GM21576 (cell line): ENCODE measurements around the gene DOK5.
"Not testable (repeated sequence)": the region's sequence is repeated elsewhere in the genome, so short reads cannot be mapped to it uniquely, and the experiment has no call there.

Source experiments
- ATAC-seq: cut with Tn5 transposase; IDR thresholded peaks from one replicate; pipeline ENCODE4 v1.9.1; 2021; ENCODE audit warnings: mild to moderate bottlenecking, moderate library complexity; ENCODE audit not compliant: unreplicated experiment

The DOK5 gene

DNA sequence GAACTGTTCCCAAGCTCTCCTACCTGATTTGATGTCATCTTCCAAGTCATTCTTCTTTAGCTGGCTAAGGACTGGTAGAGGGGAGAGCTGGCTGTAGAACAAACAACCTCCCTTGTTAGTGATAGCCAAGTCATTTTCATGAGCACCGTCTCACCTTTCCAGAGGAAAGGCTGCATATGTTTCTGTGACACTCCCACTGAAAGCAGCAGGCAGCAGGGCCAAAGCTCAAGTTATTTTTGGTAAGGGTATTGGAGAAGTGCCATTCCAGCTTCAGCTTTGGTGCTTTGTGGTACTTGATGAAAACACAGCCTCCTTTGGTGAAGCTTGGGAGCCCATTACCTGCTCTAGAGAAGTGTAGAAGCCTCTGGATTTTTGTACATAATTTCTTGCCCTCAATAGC is 5.4 kb upstream of the DOK5 start:
- ATAC-seq, result no peak

DNA sequence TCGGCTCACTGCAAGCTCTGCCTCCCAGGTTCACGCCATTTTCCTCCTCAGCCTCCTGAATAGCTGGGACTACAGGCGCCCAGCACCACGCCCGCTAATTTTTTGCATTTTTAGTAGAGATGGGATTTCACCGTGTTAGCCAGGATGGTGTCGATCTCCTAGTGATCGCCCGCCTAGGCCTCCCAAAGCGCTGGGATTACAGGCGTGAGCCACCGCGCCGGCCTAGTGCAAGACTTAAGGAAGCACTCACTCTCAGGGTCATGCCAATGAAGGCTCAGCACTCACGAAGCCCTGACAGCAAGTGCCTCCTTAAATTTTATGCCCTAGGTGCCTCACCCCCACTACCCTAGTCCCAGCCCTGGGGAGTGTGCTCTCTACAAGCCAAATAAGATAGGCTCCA is 4.7 kb upstream of the DOK5 start:
- ATAC-seq, result no peak

DNA sequence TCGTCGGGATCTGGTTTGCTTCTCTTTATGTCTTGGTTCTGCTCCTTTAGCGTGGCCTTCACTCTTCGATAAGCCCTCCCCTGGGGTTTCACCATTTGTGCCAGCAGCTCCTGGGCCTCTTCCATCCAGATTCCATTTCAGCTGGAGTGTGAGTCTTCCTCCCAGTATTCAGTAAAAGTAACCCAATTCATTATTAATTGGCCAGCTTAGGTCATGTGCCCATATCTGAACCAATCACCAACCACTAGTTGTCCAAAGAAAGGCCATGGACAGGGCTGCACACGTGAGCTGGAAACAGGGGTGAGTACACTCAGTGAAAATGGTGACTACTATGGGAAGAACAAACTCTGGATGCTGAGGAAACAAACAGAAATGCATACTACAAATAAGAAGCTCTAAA is 2.8 kb upstream of the DOK5 start:
- ATAC-seq, result no peak

DNA sequence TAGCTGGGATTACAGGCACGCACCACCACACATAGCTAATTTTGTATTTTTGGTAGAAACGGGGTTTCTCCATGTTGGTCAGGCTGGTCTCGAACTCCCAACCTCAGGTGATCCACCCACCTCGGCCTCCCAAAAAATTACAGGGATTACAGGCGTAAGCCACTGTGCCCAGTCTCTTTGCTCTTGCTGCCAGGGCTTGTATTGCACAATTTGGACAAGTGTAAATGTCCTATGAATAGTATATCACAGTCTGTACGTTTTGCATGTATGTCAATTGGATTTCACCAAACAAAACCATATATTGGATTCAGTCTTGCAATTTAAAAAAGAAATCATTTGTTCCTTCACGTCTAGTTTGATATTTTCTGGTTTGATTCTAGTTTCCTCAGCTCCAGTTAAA is 2.1 kb upstream of the DOK5 start:
- no peak for ATAC-seq

DNA sequence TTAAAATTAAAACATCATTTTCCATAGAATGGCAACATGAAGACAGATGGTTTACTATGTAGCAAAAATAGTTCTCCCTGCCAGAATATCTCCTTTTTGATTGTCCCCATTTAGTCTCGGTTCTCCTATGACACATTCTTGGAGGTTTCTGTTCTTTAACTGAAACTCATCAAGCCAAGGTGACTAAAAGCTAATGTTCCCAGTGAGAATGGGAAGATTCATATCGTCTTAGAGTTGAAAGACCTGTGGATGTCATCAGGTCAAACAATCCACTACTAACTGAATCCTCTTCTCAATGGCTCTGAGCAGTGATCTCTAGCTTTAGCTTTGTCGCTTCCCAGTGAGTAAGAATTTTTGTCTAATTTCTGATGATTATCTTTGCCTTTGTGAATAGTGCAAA is 1.3 kb upstream of the DOK5 start:
- ATAC-seq, result no peak

DNA sequence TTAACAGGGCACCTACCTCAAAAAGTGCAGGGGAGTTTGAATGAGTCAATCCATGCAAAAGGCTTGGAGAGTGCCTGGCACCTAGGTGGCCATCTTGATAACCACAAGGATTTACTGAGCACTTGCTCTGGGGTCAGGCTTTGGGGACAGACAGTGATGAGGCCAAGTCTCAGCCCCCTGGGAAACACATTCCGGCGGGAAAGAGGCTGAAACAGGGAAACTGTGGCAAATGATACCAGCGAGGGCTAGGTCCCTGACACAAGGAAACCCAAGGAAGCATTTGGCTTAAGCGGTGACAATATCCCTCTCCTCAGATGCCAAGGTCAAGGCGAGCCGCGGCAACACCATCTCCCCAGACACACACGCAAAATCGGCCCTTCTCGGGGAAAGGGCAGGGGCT is 527 bp upstream of the DOK5 start:
- no peak for ATAC-seq

DNA sequence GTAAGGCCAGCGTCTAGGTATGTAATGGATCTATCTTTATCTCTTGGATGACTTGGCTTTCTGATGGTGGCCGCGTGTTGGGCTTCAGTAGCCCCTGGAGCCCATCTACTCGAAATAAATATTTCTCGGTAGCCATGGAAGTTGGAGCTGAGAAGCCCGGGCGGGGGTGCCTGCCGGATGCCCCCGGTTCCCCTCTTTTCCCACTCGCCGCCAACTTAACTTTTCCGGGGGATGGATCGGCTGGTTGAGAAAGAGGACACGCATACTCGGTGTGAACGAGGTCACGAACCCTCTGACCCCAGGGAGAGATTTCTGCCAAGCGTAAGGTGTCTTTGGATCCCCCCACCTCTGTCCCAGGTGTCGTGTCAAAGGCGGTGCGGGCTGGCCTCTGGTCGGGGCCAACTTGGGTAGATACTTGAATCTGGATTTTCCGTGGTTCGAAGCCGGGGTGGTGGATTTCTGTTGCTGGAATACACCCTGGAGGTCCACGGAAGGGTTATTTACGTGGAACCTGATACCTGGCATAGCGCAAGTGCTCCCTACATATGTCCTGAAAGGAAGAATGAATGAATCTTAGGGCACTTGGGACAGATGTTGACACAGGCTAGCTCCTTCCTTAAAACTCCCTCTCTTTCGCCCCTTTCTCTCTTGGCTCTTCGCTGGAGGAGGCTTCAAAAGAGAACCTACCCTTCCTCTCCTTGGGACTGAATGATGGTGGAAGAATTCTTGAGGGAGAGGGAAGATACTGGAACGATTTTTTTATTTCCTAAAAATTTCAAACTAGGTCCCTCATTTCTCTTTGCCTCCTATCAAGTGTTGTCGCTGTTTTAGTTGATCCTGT is 996 bp downstream of the DOK5 start:
- no peak for ATAC-seq

DNA sequence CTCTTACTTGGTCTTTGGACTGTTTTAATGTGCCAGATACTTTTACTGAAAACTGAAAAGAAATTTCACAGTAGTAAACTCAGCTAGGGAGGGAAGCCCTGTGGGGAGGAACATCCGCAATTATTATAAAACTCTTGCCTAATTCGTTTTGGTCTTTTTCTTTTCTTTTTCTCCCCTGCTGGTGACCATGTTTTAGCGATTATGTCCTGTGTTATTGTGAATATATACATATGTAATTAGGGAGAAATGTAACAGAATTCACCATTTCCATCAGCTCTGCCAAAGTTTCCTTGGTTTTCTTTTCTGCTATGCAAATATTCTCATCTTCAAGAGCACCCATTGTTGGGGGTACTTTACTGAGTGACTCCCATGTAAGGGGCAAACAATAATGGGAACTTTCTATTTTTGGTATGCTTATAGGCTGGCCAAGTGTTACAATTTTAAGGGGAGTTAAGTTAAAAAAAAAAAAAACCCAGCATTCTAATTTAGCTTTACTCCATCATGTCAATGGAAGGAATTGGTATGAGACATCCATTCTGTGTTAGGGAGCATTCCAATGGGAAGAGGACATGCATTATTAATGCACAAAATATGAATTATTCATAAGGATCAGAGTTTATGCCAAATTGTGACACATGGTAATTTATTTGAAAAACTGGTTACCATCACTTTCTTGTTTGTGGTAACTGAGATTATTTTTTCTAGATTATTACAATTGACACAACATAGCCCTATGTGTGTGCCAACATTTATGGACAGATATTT is 2.0 kb downstream of the DOK5 start:
- no peak for ATAC-seq

DNA sequence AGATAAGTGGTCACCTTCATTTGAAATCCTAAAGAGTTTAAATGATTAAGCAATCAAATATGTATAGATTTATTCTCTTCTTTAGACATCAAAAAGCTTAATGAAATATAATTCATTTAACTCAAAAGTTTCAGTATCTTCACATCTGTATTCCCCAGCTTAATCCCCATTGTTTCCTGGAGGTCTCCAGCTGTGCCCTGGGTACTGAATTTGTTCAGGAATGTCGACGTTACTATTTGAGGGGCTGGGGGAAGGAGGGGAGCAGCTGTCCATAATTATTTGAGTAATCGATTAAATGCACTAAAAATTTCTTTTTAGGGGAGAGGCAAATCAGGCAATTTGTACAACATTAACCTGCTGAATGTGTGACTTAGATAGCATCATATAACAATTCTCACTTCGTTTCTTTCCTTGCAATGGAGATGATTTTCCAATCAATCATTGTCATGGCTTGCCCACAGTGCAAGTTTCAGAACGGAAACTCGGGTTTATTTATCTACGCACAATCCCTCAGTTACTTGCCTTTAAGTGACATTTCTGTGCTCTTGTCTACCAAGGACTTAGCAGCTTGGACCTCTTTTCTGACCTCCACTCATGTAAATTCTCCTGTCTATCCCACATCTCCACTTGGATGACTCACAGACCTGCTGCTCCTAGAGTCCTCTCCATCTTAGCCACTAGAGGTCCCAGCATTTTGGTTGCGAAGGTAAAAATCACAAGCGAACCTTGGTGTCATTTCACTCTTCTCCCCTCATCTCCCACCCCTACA is 3.9 kb downstream of the DOK5 start:
- no peak for ATAC-seq

DNA sequence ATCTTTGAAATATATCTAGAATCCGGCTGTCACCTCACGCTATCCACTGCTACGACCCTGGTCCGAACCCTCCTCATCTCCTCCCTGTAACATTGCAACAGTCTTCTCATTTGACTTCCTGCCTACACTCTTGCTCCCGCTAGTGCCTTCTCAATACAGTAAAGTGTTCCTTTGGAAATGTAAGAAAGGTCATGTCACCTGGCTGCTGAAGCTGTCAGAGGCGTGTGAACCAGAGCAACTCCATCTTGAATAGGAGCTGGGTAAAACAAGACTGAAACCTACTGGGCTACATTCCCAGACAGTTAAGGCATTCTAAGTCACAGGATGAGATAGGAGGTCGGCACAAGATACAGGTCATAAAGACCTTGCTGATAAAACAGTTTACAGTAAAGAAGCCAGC is 4.5 kb downstream of the DOK5 start:
- not testable (repeated sequence) for ATAC-seq

DNA sequence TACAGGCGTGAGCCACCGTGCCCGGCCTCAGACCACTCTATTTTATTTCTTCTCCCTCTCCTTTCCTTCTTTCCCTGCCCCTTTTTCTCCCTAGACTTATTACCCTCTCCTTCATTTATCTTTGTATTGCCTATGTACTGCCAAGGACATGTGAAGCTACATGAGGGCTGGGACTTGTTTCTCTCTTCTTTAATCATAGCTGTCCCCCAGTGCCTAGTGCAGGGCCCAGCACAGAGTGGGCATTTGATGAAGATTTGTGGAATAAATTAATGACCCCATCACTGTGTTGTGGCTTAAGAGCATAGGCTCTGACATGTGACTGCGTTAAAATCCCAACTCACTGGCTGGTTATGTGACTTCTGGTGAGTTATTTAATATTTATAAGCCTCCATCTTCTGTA is 6.0 kb downstream of the DOK5 start:
- no peak for ATAC-seq

DNA sequence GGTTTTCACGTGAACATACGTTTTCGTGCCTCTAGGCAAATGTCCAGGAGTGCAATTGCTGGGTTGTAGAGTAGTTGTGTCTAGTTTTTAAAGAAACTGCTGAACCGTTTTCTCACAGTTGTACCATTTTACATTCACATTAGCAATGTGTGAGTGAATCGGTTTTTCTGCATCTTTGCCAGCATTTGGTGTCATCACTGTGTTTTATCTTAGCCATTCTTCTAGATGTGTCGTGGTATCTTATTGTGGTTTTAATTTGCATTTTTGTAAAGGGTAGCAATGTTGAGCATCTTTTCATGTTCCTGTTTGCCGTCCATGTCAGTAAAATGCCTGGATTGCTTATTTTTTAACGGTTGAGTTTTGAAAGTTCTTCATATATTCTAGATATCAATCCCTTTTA is 10.2 kb downstream of the DOK5 start:
- ATAC-seq, result no peak

DNA sequence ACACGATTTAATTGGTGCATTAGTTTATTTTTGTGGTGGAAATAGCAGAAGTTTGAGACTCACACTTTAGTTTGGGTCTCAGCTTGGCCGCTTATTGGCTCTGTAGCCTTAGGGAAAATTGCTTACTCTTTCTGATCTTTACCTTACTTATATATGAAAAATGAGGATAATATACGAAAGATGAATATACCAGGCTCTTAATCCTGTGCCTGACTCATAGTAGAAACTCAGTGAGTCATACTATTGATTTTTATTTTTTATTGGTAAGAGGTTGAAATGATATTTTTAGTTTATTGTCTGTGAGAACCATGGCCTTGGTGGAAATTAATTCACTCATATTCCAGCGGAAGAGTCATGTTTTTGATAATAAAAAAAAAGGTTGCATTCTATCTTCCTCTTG is 11.2 kb downstream of the DOK5 start:
- ATAC-seq, result no peak

DNA sequence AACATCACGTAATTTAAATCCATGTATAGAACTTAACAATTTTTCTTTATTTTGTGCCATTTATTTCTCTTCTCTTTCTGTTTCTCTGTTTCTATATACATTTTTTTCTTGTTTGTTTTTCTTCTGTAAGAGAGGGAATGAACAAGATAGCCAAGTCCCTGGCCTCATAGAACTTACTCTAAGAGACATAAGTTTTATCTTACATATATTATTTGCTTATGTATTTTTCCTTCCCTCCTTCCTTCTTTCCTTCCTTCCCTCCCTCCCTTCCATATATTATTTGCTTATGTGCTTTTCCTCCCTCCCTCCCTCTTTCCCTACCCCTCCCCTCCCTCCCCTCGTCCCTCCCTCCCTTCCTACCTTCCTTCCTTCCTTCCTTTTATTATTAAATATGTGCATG is 13.0 kb downstream of the DOK5 start:
- ATAC-seq, result no peak

DNA sequence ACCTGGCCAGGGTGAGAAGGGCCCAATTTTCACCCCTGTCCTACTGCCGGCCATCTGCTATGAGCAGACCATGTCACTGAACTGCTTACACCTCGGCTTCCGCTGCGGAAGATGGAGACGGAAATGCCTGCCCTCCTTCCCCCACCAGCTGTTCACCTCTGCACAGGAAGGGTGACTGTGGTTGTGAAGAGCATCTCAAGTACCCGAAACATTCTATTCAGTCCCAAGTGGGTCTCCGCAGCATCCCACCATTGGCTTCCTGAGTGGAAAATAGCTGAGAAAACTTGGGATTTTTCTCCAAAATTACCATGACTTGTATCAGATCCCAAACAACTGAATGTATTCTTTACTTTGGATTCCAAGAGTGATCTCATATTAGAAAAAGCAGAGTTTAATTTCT is 16.1 kb downstream of the DOK5 start:
- no peak for ATAC-seq

DNA sequence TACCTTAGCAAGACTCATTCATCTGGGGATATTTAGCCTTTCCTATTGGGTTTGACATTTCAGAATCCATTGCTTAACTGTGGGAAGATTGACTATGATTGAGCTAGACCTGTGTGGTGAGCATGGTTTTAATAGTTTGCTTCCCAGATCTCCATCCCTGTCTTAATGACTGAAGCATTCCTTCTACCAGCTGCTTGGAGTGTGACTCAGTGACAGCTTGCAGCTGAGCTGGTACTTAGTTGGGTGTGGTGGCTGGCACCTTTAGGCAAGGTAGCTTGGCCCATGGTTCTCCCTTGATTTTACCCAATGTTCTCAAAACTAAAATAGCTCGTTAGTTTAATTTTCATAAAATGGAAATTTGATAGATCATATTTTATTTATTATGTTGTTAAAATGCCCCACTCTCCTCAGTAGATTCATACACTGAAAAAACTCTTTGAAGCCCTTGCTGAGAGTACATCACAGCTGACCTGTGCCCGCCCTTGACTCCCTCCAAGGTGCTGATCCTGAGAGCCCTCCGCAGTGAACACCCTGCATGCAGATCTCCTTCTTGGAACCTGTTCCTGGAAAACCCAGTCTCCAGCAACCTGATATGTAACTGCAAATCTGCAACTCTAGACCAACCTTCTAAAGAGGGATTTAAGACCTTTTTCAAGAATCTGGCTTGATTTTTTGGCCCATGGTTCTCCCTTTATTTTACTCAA is 19.1 kb downstream of the DOK5 start:
- no peak for ATAC-seq

DNA sequence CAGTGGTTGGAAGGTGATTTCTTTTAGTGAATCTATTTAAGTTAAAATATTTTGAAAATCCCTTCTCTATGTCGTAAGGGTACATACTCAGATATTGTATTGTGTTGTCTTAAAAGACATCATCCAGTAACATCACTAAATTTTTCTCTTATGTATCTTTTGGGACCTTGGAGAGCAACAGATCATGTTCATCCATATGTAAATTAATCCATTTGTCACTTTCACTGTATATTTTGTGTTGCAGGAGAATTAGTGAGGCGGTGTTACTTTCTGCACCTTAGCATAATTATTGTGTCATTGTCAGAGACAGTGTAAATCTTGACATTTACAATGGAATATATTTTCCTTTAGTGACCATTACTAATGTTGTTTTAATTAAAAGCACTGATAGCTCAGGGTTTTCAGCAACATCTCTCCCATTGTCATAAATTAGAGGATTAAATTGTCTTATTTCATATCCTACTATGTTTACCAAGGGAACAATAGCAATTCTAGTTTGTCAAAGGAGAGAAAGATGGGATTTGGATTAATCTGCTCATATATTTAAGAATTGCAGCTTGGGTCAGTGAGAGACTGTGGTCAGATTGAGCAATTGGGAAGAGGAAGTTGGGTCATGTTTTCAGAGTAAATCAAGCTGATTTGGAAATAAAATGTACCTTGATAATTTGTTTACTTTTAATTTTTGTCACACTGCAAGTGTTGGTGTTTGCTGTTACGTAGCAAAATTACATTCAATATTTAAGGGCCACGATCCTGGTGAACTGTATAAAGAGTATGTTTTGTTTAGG is 22.7 kb downstream of the DOK5 start:
- no peak for ATAC-seq

DNA sequence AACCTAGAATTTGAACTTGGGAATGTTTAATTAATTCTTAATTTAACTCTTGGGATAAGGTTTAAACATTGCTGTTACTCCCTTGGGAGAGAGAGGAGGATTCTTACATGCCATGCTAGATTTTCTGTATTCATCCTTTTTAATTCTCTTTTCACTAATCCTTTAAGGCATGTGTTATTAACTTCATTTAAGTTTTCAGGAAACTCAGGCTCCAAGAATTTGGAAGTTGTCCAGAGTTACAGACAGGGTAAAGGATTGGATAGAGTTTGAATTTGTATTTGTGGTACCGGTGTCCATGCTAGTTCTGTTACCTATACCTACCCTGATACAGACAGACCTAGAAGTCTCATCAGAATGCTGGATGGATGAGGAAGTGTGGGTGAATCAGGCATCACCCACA is 23.7 kb downstream of the DOK5 start:
- no peak for ATAC-seq

DNA sequence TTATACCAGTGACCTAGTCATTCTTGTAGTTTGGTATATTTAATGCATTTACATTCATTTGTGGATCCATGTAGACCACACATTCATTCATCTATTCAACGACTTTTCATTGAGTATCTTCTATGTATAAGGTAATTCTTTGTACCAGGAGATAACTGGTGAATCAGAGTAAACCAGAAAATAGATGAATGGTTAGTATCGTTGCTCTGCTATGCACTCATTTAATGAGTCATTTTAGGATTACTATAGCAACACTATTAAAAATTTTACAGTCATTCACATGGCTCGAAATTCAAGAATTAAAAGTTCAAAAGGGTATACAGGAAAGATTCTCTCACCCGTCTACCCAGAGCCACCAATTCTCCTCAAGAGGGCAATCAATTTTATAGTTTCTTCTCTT is 26.8 kb downstream of the DOK5 start:
- no peak for ATAC-seq

DNA sequence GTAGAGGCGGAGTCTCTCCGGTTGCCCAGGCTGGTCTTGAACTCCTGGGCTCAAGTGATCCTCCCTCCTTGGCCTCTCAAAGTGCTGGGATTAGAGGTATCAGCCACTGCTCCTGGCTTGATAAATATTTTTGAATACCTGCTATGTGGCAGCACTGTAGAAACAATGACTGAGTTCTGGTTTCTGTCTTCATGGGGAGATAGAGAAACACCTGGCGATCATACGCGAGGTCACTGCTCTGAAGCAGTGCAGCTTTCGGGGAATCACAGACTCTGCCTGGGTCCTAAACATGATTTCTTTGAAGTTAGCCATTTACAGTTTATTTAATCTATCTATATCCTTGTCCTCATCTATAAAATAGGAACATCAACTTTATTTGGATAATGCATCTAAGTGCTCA is 31.2 kb downstream of the DOK5 start:
- ATAC-seq, result no peak
